HG03025 (cell line): ENCODE measurements around the gene SLC2A14.
"Not testable (repeated sequence)": the region's sequence is repeated elsewhere in the genome, so short reads cannot be mapped to it uniquely, and the experiment has no call there.

Experiments used
- ATAC-seq: cut with Tn5 transposase; IDR thresholded peaks from one replicate; pipeline ENCODE4 v1.9.1; 2021; ENCODE audit warnings: mild to moderate bottlenecking, moderate library complexity; ENCODE audit not compliant: unreplicated experiment, low FRiP score

Gene SLC2A14

DNA sequence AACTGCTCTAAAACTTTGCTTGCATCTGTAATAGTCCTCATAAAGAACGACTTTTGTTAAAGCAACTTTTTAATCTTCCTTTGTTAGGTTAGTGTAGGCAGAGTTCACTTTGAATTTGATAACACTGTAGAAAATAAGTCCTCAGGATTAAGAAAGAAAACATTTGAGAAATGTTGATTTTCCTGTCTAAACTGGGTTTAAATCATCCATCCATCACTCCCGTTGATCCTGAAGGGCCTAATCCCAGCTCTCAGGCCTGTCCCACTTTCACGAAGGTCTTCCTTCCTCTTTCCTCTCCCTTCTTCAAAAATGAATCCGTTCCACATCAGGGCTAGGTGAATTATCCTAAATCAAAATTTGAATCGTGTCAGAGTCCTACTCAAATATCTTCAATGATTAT, 36.9 kb downstream of the SLC2A14 start:
- ATAC-seq: no peak

DNA sequence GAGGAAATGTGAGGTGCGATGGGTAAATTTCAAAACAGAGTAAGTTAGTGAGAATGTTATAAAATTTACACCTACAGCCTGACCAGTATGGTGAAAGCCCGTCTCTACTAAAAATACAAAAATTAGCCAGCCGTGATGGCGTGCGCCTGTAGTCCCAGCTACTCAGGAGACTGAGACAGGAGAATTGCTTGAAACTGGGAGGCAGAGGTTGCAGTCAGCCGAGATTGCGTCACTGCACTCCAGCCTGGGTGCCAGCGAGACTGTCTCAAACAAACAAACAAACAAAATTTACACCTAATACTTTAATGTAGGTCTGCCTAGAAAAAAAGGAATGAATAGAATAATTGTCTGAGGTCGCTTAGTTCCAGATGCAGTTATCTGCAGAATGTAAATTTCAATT, 37.6 kb downstream of the SLC2A14 start:
- ATAC-seq: no peak

DNA sequence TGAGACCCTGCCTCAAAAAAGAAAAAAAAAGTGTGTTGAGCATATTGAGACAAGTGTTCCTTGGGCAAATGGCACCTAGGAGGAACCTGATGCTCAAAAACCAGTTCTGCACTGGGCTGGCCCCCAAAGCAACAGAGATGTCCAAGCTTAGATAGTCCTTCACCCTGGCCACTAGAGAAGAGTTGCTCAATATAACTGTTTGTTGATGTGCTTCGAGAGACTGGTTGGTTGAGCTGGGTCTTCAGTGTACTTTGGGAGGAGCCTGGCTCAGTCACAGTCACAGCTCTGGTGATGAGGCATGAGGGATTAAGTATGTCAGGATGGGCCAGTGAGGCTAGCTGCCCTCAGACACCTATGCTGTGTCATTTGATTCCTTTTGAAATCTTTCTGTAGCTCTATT, 38.0 kb downstream of the SLC2A14 start:
- no peak for ATAC-seq

GRCh38 chr12:7833831-7834230, 38.9 kb downstream of the SLC2A14 start:
- no peak for ATAC-seq

GRCh38 chr12:7833201-7833600, 39.5 kb downstream of the SLC2A14 start:
- not testable (repeated sequence) for ATAC-seq

GRCh38 chr12:7832059-7832696, 40.5 kb downstream of the SLC2A14 start:
- no peak for ATAC-seq

GRCh38 chr12:7829737-7830136, 43.0 kb downstream of the SLC2A14 start:
- ATAC-seq: not testable (repeated sequence)

- not testable (repeated sequence) for ATAC-seq
Measured at GRCh38 chr12:7825754-7826153, 47.0 kb downstream of the SLC2A14 start.

DNA sequence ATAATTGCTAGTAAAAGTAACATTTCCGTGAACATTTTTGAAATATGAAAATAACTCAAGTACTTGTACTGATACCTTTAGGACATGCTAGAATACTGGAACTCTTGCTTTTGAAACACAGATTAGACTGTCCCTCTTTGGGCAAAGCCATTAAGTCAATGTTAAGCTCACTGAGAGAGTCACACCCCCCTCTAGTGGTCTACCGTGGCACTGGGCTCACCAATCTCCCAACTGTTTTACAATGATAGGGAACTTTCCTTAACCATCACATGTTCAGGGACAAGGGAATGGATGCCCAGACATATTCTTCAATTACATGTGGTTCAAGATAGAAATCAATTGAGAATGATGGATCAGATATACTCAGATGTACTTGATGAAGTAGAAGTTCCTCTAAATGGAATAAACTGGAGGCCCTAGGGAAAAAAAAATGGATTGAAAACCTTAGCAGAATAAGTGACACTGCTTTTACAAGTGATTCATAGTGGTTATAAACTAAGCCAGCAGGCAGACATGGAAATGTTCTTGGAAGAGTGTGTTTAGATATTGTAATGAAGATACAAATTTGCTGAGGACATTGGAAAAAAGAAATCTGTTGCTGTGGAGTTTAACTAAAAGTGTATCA, 65.7 kb downstream of the SLC2A14 start:
- no peak for ATAC-seq

- ATAC-seq: not testable (repeated sequence)
Measured at GRCh38 chr12:7806319-7806718, 66.4 kb downstream of the SLC2A14 start.

DNA sequence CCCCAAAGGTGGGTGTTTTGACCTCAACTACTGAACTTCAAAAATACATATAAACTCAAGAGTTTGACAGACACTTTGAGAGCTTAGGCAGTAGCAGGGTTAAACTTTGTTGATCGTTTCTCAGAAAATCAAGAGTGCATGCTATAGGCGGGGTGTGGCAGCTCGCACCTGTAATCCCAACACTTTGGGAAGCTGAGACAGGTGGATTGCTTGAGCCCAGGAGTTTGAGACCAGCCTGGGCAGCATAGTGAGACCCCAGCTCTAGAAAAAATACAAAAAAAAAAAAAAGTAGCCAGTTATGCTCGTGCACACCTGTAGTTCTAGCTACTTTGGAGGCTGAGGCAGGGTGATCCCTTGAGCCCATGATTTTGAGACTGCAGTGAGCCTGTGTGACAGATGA, 71.3 kb downstream of the SLC2A14 start:
- ATAC-seq: no peak

DNA sequence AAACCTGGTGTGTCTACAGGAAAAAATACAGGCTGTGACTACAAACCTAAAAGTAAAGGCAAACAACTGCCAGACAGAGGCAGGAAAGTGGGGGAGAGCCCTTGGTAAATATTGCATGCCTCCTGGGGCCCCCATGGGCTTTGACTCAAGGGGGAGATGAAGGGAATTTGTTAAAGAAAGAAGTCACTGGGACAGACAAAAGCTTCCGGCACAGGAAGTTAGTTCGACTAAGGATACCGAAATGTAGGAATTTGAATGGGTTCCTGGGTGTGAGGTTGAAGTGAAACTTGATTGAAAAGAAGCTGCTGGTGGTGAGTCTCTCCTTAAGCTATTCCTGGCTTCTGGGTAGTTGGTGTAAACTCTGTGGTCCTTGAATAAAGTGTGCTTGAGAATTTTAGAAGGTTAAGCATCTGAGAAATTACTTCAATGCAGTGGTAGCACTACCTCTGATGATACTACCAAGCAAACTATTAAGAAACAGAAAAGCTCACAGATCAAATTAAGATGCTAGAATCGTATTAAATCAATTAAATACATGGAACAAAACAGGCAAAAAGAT, 73.9 kb downstream of the SLC2A14 start:
- ATAC-seq: not testable (repeated sequence)

DNA sequence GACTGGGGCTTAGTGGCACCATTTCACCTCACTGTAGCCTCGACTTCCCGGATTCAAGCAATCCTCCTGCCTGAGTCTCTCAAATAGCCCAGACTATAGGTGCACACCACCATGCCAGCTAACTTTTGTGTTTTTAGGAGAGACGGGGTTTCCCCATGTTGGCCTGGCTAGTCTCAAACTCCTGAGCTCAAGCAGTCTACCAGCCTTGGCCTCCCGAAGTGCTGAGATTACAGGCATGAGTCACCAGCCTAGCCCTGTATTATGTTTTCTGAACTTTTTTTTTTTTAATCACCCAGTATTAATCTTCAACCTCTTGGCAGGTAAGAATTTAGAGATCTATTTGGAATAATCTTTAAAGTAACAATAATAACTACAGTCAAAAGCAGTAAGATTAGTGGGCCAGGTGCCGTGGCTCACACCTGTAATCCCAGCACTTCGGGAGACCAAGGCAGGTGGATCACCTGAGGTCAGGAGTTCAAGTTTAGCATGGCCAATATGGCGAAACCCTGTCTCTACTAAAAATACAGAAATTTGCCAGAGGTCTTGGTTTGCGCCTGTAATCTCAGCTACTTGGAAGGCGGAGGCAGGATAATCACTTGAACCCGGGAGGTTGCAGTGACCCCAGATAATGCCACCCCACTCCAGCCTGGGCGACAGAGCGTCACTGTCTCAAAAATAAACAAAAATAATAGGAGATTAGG, 74.9 kb downstream of the SLC2A14 start:
- no peak for ATAC-seq

DNA sequence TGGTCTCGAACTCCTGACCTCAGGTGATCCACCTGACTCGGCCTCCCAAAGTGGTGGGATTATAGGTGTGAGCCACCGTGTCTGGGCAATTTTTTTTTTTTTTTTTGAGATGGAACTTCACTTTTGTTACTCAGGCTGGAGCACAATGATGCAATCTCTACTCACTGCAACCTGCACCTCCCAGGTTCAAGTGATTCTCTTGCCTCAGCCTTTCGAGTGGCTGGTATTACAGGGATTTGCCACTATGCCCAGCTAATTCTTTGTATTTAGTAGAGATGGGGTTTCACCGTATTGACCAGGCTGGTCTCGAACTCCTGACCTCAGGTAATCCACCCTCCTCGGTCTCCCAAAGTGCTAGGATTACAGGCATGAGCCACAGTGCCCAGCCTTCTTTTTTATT, 75.4 kb downstream of the SLC2A14 start:
- not testable (repeated sequence) for ATAC-seq

GRCh38 chr12:7793211-7793610, 79.5 kb downstream of the SLC2A14 start:
- no peak for ATAC-seq

- not testable (repeated sequence) for ATAC-seq
Measured at GRCh38 chr12:7788884-7789528, 83.7 kb downstream of the SLC2A14 start, which contains the start of gene NANOG. NANOG (plus strand) TSS chr12:7789402; CDS start chr12:7789615, 213 bp downstream.

DNA sequence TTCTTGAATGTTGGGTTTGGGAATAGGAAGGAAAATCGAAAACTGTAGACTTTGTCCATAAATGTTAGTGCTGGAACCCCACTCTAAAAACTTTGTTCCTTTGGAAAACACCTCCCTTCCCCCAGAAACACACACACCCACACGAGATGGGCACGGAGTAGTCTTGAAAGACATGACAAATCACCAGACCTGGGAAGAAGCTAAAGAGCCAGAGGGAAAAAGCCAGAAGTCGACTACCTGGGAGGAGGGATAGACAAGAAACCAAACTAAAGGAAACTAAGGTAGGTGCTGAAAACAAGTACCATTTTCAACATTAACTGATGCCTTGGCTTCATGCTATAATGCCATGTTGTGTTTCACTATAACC, 84.4 kb downstream of the SLC2A14 start:
- no peak for ATAC-seq

- no peak for ATAC-seq
Measured at GRCh38 chr12:7787574-7788293, 85.0 kb downstream of the SLC2A14 start.

DNA sequence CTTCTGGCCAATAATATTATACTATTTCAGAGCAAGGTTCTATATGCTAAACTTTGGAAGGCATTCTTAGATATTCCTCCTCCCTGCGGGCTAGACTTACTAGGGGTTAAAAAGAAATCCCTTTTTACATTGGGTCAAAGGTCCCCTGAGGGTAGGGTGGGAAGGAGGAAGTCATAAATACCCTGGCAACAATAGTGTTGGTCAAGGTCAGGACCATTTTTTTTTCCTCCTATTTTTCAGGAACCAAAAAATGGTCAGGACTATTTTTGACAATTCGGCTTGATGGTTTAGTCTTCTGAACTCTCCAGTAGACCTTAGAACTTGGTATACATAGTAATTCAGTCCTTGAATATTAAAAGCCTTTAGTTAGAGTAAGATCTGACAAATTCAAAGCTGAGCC, 88.0 kb downstream of the SLC2A14 start:
- ATAC-seq: no peak

GRCh38 chr12:7783433-7783832, 89.3 kb downstream of the SLC2A14 start:
- not testable (repeated sequence) for ATAC-seq
